ENCODE data around the gene TIMM9.
"Not testable (repeated sequence)": the region's sequence is repeated elsewhere in the genome, so short reads cannot be mapped to it uniquely, and the experiment has no call there.

The TIMM9 gene, protein sequence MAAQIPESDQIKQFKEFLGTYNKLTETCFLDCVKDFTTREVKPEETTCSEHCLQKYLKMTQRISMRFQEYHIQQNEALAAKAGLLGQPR

DNA sequence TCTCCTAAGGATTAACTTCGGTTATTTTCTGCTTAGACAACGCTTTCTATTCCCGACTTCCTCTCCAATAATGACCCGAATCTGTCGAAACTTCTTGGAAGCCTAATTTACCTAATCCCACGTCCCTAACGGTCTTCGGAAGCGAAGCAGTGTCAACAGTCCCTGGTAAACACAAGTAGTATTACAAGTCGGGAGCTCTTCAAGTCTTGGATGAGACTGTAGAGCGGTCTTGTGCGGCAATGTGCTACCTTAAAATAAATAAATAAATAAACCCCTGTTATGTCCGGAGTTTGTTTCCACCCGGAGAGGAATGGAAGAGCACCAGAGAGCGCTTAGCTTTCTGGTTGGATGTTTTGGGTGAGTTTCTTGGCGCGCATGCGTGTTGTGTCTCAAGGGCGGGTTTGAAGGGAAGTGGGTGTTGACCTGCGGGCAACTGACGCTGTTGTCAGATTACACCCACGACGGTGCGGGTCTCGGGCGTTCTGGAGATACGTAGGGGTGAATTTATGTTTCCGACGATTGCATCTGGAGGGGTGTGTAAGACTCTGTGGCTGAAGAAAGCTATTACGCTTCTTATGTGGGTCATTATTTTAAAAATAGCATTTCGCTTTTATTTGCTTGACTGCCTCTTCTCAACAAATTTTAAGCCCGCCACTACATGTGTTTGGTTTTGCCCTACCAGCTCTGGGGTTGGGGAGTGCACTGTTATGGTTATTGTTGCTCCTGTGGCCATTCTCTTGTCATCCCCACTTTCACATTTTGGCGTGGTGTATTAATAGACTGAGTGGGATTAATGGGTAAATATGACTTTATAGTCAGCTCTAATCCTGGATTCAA, at the start of gene TIMM9, which contains the start of gene KIAA0586:
Gene TIMM9, minus strand, starts transcription at position 251 of the 837 bp plus-strand sequence. CDS start 15,586 bp downstream, outside the sequence.
Gene KIAA0586, plus strand, starts transcription at position 439 of the 837 bp plus-strand sequence. CDS start 546 bp downstream, outside the sequence.
- peak; percentile 95 for DNase-seq

DNA sequence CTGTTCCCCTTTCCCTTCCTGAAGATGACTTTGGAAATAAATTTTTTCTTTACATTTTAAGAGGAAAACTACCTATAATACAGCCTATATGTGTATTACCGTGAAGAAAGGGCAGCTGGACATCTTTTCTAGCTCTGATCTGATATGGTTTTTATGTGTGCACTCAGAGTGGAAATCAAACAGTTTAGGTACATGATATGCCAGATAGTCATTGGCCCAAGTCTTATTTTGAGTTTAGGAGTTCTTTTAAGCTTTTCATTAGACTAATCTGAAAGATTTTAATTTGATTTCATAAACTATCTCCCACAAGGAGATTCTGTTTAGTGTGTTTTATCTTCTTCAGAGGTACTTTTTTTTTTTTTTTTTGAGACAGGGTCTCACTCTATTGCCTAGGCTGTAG, 49.0 kb upstream of the TIMM9 start:
- DNase-seq, result no peak

DNA sequence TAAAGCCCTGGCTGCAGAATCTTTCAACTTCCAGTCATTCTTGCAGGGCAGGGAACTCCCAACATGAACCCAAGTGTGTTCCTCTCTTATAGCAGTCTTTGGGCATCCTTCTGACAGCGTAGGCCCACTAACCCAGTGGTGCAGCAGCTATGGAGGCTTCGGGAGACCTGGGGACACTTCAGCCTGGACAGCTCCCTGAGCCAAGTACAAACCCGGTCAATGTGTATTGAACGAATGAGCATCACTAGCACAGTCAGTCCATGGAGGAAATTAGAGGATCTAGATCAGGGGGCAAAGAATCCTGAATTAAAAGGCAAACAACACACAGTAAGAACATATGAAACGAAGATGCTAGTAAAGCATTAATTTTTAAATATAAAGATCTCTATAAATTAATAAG, 42.0 kb upstream of the TIMM9 start:
- no peak for DNase-seq

DNA sequence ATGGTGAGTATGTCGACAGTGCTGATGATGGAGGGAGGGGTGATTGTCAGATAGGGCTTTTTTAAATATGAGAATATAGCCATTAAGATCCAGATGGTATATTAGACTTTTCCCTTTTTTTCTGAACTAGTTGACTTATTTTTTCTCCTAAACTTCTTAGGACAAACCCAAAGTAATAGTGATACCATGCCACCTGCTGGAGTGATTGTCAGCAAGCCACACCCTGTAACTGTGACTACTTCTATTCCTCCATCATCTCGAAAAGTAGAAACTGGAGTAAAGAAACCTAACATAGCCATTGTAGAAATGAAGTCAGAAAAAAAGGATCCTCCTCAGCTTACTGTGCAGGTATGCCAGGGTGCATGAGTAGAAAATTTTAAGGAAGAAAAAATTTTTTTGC, 40.2 kb upstream of the TIMM9 start:
- DNase-seq, result no peak

DNA sequence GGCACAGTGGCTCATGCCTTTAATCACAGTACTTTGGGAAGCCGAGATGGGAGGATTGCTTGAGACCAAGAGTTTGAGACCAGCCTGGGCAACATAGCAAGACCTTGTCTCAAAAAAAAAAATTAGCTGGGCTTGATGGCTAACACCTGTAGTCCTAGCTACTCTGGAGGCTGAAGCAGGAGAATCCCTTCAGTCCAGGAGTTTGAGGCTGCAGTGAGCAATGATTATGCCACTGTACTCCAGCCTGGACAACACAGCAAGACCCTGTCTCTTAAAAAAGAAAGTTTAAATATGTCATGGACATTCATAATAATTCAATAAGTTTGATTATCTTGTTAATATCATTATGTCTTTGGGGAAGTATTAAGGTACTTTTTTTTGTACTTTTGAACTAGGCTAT, 39.1 kb upstream of the TIMM9 start:
- DNase-seq, result no peak

DNA sequence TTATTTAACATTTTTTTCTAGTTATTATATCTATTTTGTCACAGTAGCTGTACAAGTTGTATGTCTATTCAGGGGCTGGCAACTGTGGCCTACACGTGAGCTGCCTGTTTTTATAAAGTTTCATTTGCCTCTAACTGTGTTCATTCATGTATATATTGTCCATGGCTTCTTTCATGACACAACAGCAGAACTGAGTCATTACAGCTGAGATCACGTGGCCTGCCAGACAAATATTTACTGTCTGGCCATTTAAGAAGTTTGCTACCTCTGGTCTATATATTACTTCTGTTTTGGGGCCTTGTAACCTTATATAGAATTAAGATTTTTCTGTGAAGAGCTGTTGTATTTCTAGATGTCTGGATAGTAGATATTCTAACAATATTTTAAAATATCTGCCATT, 38.1 kb upstream of the TIMM9 start:
- no peak for DNase-seq

DNA sequence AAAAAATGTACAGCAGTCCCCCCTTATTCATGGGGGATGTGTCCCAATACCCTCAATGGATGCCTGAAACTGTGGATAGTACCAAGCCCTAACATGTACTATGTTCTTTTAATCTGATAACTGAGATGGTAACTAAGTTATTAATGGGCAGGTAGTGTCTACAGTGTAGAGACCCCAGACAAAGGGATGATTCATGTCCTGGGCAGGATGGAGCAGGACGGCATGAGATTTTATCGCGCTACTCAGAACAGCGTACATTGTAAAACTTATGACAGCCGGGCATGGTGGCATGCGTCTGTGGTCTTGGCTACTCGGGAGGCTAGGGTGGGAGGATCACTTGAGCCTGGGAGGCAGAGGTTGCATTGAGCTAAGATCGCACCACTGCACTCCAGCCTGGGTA, 37.3 kb upstream of the TIMM9 start:
- no peak for DNase-seq

DNA sequence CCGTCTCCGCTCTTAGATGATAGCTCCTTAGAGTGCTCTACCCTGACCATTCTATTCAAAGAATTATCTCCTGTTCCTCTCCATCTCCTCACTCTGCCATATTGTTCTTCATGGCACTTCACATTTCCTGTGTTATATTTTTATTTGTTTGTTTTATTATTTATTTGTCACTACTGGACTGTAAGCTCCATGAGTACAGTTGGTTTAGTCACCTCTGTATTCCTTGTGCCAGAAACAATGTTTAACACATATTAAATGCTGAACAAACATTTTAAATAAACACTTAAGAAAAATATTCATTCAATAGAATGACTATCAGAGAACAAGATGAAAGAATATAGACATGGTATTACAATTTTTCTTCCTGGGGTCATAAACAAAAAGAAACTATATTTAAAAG, 35.8 kb upstream of the TIMM9 start:
- no peak for DNase-seq

DNA sequence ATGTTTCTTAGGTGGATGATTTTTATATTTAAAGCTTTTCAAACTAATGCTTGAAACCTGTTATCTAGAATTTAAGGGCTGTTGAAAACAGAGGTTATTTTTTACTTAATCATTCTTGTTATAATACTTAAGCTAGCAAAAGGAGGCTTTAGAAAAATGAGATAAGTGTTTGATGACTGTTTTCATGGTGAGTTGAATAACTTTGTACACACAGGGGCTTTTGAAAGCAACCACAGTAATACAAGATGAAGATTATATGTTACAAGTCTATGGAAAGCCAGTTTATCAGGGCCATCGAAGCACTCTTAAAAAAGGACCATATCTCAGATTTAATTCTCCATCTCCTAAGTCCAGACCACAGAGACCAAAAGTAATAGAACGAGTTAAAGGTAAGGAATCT, 33.4 kb upstream of the TIMM9 start:
- DNase-seq, result no peak

DNA sequence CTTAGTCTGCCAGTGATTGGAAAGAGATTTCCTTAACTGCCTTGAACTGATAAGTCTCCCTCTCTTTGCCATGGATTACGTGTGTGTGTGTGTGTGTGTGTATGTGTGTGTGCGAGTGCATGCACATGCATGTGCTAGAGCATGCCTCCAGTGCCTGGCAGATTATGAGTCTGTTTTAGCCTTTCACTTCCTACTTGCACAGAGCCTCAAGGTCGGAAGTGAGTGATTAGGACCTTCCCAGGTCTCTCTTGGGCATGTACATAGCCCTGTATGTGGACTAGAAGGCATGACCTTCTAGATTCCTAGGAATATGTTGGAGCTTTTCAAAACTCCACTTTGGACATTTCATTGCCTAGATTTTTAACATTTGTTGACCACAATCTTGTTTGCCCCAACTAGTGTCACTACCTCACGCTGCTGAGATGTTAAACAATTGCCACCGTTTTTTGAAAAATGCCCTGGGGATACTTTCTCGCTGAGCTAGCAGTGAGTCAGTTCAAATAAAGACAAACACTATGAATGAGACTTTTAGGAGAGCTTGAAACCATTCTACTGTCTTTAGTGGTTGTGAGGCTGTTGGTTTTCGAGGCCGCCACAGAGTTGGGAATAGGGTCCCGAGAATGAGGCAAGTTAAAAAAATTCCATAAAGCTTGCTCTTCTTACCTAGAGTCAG, 28.4 kb upstream of the TIMM9 start:
- DNase-seq, result no peak

DNA sequence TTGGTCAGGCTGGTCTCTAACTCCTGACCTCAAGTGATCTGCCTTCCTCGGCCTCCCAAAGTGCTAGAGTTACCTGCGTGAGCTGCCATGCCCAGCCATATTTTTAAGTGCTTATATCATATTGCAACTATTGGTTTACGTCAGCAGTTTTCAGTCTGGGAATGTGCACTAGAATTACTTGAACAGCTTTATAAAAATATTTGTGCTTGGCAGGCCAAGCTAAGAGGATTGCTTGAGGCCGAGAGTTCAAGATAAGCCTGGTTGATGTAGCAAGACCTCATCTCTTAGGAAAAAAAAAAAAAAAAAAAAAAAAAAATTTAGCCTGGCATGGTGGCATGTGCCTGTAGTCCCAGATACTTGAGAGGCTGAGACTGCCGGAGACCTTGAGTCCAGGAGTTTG, 17.3 kb upstream of the TIMM9 start:
- DNase-seq, result no peak

DNA sequence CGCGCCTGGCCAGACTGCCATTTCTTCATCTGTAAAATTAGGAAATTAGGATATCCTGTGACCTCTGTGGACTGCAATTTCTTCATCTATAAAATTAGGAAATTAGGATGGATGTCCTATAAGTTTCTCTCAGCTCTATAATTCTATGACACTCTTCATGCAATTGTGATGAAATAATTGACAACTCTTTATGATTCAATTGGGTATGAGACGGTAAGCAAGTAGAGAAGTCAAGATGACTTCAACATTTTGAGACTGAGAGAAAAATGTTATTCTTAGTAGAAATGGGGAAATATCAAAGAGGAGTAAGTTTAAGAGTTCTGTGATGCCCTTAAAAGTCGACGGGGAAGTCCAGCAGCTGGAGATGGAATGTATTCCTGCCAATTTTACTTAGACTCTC, 12.1 kb upstream of the TIMM9 start:
- no peak for DNase-seq

DNA sequence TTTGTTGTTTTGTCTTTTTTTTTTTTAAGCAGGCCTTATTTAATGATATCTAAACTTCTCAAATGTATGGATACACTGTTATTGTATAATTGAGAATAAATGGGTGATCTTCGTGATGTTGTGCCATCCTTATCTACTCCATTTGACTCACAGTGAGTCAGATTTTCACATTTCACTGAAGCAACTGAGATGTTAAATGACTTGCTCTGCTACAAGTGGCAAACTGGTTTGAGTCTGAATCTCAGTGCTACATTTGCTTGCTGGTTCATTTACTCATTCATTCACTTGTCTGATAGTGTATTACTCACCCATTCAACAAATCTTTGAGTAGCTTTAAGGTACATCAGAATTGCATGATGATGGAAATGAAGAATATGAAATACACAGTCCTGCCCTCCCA, 2.8 kb upstream of the TIMM9 start:
- no peak for DNase-seq

DNA sequence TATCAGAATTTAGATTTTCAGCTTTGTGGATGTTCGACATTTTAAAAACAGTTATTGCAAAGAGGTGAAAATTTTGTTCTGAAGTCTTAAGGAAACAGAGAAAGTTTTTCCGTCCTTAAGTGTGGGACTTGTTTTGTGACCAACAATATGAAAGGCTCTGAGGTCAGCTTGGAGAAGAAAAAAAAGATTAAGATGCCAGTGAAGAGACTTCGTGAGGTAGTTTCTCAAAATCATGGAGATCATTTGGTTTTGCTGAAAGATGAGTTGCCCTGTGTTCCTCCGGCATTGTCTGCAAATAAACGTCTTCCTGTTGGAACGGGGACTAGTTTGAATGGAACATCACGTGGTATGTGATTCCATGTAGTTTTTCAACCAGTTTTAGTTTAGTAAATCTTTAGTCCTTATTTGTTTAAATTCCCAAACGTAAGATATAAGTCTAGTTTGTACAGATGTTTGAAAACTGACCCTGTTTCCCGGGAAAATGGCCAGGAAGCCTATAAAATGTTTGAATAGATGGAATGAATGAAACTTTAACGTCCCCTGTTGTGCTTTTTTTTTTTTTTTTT, 870 bp upstream of the TIMM9 start:
- DNase-seq, result peak; percentile 1

DNA sequence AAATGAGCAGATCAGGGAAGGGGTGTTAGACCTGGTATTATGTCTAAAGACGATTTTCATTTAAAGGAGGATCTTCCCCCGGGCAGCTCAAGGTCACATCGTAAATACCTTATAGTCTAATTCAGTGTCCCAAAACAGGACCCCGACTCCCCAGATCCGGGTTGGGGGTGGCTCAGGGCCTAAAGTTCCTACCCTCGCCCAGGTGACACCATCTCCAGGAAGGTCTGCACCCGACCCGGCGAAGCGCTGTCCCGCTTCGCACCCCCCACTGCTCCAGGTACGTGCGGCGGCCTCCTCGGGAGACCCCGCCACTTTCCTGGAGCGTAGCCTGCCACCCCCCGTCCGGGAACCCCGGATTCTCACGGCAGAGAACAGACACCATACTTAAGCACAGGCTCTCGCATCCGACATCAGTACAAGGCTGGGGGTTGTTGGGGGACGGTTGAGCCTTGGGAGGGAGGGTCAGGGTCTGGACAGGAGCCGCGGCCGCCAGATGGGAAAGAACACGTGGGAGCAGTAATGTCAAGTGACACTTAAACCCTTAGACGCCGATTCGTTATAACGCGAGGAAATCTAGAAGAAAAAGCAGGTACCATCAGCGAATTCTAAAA, 556 bp downstream of the TIMM9 start:
- DNase-seq, result peak; percentile 43

DNA sequence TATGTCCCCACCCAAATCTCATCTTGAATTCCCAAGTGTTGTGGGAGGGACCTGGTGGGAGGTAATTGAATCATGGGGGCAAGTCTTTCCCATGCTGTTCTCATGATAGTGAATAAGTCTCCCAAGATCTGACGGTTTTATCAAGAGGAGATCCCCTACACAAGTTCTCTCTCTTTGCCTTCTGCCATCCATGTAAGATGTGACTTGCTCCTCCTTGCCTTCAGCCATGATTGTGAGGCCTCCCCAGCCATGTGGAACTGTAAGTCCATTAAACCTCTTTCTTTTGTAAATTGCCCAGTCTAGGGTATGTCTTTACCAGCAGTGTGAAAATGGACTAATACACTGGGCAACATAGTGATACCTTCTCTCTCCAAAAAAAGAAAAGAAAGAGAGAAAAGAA, 10.4 kb downstream of the TIMM9 start:
- not testable (repeated sequence) for DNase-seq

DNA sequence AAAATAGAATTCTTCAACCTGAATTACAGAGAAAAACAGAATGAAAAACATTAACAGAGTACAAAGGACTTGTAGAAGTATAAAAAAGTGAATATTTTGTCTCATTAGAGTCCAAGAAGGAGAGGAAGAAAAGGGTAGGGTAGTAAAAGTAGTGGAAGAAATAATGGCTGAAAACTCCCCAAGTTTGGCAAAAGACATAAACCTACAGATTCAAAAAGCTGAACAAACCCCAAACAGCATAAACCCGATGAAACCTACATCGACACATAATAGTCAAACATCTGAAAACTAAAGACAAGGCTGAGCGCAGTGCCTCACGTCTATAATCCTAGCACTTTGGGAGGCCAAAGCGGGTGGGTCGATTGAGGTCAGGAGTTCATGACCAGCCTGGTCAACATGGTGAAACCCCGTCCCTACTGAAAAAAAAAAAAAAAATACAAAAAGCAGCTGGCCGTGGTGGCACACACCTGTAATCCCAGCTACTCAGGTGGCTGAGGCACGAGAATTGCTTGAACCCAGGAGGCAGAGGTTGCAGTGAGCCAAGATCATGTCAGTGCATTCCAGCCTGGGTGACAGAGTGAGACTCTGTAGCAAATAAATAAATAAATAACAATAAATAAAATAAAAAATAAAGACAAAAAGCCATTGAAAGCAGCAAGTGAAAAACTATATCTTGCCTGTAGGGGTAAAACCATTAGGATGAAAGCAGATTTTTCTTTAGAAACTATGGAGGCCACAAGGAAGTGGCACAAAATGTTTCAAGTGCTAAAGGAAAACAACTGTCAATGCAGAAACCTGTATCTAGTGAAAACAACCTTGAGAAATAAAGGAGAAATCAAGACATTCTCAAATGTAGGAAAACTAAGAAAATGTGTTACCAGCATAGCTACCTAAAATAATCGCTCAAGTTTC, 11.4 kb downstream of the TIMM9 start:
- DNase-seq, result no peak

DNA sequence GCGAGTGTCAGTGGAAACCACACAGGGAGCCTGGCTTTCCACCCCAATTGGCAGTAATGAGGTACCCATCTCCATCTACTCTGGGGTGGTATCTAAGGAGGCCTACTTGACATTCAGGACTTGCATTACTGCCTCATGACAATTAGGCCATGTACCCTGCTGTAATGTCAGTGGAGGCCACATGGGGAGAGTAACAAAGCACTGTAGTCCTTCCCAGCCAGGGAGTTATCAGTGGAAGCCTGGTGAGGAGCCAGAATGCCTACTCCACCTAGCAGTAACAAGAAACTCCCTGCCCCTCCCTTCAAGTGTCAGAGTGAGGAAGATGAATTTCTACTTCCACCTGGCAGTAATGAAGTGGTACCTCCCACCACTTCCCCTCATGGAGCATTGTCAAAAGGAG, 12.5 kb downstream of the TIMM9 start:
- DNase-seq, result no peak

DNA sequence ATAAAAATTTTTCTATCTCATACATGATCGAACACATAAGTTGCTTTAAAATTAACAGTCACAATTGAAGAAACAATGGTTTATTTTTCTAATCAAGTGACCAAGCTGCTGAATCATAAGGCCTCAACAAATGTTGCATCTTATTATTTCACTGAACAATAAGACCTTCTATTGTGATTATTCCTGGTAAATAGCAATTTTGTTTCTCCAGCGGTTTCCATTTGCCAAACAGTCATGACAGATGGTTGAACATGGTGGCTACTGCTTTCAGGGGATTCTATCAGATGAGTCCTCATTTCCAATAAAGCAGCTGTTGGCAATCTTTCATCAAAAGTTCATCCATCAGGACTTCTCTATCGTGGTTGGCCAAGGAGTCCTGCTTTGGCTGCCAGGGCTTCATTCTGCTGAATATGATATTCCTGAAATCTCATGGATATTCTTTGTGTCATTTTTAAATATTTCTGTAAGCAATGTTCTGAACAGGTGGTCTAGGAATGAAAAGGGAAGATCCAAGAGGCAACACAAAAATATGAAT, 18.6 kb downstream of the TIMM9 start:
- DNase-seq, result no peak

DNA sequence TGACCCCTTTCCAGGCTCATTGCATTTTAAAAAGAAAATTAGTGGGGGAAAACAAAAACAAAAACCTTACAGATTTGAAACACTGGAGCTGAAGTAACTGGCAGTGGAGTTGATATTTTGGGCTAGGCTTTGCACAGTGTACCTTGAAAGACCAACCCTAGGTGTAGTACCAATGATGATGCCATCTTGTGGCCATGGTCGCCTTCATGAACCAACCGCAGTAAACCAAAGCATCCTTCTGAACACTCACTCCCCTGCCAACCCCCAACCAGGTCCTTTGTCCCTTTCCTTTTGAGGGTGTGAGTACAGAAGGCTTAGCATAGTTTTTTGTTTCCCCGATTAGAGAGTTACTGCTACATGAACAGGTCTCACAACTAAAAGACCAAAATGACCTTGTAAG, 25.7 kb downstream of the TIMM9 start:
- DNase-seq, result no peak

DNA sequence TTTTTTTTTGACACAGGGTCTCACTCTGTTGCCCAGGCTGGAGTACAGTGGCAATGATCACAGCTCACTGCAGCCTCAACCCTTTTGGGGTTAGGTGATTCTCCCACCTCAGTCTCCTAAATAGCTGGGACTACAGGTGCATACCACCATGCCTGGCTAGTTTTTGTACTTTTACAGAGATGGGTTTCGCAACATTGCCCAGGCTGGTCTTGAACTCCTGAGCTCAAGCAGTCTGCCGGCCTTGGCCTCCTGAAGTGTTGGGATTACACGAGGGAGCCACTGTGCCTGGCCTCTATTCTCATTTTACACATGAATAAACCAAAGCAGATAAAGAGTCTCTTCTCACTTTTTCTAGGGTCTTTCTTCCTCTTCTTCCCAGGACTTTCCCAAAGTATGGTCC, 28.4 kb downstream of the TIMM9 start:
- DNase-seq, result no peak

DNA sequence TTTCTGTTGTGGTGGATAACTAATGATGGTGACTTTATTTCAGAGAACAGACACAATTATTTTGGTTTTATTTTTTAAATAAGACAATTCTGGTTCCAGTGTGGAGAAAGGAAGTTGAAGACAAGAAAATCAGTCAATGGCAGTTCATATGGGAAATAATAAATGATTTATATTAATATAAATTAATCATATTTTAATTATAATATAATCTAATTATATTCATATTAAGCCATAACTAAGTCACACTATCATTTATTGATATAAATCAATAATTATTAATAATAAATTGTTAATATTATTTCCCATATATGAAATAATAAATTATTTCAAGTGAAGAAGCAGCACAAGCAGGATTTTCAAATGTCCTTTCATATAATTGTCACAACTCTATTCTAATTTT, 28.8 kb downstream of the TIMM9 start:
- no peak for DNase-seq

Data from NCI-H1436 (cell line).